ENCODE results near the gene TAF15.

TAF15 gene

GRCh38 chr17:35808962-35809854 is at the start of gene TAF15:
TAF15 (plus strand) TSS chr17:35809484; CDS start chr17:35809570, 86 bp downstream.
- in situ Hi-C loops (cut with HindIII; ENCODE audit: low sequenced_read_pairs), result no loop called here

DNA sequence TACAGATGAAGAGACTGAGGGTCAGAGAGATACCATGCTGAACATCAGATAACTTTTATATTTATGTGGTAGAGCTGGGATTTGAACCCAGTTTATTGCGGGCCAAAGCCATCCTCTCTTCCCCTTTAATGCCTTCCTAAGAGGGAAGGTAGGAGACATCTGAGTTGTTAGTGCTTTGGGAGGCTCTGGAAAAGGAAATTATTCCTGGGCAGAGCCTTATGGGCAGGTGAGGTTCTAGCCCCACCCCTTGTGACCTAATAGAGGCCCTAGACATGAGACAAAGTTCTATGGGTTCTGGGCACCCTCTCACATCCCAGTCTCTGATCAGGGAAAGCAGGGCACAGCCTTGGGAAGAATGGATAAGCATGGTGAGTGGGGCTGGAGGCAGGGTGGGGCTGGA is 48.7 kb upstream of the TAF15 start, which contains the start of gene C17orf50:
C17orf50 (plus strand) TSS at position 301 of the 400 bp plus-strand sequence; CDS start at position 356, 55 bp downstream.
- in situ Hi-C loops (cut with HindIII; ENCODE audit: low sequenced_read_pairs), result no loop called here

- in situ Hi-C loops (cut with HindIII; ENCODE audit: low sequenced_read_pairs), result no loop called here
These were observed 47.7 kb upstream of the TAF15 start for GRCh38 chr17:35761601-35762000.

DNA sequence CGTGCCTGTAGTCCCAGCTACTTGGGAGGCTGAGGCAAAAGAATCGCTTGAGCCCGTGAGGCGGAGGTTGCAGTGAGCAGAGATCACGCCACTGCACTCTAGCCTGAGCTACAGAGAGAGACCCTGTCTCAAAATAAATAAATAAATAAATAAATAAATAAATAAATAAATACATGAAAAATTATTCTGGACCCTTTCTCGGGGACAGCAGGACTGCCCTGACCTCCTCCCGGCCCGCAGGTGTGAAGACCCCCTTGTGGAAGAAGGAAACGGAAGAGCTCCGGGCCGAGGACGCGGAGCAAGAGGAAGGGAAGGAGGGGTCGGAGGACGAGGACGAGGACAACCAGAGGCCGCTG is 45.5 kb upstream of the TAF15 start:
- in situ Hi-C loops (cut with HindIII; ENCODE audit: low sequenced_read_pairs), result no loop called here

DNA sequence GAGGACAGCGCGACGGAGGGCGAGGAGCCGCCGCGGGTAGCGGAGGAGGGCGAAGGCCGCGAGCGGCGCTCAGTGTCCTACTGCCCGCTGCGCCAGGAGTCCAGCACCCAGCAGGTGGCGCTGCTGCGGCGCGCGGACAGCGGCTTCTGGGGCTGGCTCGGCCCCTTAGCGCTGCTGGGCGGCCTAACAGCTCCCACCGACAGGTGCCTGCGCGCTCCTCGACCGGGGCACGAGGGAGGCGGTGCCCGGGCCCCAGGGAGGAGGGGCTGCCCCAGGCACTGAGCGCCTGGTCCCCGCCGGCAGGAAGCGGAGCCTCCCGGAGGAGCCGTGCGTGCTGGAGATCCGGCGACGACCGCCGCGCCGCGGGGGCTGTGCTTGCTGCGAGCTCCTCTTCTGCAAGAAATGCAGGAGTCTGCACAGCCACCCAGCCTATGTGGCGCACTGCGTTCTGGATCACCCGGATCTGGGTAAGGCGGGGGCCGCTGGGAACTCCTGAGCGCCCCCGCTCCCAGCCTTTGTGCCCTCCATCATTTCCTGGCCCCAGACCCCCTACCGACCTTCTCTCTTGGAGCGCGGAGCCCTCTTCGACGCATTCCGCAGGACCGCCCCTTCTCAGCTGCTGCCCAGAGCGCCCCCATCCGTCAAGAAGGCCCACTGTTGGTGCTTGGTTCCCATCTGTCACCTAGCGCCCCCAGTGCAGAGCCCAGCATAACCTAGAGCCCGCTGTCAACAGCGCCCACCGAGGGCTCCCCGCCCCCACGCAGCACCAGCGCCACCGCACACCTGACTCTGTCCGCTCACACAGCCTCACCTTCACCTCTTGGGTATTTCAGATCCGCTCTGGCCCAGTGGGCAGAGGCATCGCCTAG is 44.9 kb upstream of the TAF15 start:
- in situ Hi-C loops (cut with HindIII; ENCODE audit: low sequenced_read_pairs), result no loop called here

DNA sequence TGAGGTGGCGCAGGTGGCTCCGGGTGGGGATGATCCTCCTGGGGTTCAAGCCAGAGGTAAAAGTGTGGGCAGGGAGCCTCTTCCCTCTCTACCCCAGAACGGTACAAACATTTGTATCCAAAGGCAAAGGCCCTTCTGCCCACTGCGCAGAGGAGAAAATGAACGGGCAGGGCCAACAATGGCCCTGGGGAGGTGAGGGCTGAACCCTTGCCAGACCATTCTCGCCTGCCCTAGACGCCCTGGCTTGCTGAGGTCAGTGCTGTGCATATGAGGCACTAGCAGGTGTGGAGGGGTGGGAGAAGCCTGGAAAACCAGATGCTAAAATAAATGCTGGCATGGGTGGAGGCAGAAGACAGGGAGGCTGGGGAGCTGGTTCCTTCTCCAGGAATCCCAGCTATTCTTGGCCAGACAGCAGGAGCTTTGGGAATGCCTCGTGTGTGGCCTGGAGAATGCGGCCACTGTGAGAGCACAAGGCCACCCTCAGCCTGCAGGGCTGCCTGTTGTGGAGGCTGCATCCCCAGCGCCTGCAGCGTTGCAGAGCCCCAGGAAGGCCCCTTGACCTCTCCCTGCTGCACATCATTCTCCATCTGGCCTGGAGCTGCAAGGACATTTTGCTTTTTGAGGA is 44.1 kb upstream of the TAF15 start:
- in situ Hi-C loops (cut with HindIII; ENCODE audit: low sequenced_read_pairs), result no loop called here

DNA sequence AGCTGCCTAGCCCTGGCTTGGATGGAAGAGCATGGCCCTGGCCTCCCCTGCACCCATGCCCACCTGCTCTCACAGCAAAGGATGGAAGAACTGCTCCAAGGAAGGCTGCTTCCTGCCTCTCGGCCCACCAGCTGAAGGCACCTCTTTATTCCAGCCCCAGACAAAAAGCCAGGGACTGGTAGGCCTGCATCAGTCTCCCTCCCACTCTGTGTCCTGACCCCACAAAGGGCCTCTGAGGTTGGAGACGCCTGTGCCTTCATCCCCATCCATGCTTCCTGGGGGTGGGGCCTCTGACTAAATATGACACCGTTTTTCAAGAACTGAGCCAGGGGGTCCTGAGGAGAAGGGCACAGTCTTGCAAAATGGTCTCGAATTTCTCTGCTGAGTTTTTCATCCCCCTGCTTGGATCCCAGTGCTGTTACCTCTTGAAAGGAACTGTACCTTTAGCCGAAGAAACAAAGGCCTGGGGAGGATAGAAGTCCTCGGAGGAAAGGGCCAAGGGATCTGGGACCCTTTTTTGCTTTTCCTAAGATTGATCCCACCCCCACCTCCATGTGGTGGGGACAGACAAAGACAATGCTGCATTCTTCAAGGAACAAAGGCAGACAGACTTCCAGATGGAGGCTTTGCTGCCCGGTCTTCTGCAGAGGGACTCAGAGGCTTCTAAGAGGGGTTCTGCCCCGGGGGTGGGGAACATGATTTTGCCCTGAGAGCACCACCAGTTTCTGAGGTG is 43.4 kb upstream of the TAF15 start:
- in situ Hi-C loops (cut with HindIII; ENCODE audit: low sequenced_read_pairs), result no loop called here

DNA sequence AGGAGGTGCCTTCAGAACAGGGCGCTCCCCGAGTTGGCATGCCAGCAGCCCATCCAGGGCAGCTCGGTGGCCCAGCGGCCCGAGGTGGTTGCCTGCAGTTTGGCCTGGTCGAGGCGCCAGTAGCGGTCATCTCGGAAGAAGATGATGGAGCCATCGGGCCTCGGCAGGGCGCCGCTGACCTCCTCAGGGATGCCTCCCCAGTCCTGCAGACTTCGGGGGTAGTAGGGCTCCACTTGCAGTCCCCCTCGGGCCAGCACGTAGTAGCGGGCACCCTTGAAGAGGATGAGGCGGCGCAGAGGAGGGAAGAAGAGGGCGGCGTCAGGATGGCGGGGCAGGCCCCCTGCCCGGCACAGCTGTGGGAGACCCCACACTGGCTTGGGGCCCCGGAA is 42.8 kb upstream of the TAF15 start:
- in situ Hi-C loops (cut with HindIII; ENCODE audit: low sequenced_read_pairs), result no loop called here

DNA sequence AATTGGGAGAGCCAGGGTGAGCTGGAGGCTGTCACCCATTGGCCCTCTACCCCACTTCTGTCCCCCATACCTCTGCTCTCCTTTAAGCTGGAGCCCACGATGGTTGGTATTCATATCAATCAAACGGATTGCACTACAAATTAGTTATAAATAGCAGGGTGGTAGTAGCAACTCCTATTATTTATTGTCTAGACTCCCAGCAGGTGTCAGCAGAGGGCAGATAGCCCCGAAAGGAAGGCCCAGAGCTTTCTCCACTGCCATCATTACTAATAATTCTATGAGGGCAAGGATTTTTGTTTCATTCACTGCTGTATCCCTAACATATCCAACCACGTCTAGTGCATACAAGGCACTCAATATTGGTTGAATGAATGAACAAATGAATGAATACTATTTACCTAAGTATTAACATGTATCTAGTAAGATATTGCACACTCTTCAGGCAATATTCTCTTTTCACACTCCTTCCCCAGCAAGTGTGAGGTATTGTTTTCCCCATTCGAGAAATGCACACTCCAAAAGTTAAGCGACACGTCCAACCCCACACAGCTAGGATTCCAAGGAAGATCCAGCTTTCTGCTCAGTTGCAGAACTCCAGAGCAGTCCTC is 42.3 kb upstream of the TAF15 start:
- in situ Hi-C loops (cut with HindIII; ENCODE audit: low sequenced_read_pairs), result no loop called here

DNA sequence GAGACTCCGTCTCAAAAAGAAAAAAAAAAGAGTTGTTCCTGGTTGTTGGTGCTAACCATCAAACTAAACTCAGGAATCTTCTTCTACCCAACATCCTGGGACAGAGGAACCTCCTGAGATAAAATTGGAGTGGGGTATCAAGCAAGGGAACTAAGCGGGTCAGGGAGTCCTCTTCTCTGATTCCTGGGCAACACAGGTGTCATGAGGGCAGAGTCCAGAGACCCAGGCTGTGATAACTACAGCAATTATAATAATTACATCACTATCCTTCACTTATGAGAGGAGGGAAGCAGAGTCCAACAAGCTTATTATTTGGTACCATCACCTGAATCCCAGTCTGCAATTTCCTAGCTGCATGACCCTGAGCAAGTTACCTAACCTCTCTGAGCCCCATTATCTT is 40.5 kb upstream of the TAF15 start:
- in situ Hi-C loops (cut with HindIII; ENCODE audit: low sequenced_read_pairs), result no loop called here

DNA sequence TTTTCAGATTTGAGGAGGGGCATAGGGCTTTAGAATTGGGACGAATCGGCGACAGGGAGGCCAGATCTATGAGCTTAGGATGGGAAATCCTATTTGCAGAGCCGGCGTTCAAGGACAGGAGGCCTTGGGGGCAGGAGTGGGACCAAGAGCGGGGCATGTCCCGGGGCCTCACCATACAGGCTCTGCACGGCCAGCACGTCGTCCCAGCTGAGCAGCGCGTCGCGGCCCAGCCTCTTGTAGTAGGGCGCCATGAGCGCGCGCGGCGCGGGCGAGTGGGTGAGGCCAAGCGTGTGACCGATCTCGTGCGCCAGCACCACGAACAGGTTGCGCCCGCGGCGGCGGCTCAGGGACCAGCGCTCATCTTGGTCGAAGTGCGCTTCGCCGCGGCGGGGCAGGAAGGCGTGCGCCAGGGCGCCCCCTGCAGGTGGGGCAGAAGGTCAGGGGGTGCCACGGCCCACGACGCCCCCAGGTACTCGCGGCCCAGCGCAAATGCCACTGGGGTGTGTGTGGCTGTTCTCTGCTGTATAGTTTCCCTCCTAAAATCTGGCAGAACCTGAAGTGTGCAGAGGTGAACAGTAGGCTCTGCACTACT is 39.3 kb upstream of the TAF15 start:
- in situ Hi-C loops (cut with HindIII; ENCODE audit: low sequenced_read_pairs), result no loop called here

DNA sequence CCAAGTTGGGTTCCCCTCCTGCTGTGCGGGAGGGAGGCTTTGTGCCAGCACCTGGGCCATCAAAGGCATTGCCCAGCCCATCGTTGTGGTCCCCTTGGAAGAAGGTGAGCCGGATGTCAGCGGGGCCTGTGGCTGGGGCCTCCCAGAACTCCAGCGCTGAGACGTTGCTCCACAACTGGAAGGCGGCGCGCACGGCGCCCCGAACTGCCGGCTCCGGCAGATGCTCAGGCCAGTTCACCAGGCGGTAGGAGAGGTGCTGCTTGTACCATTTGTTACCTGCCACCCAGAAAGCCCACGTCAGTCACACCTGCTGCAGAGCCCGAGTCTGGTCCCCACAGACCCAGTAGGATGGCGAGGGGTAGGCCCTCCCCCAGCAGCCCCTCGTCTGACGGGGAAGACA is 36.2 kb upstream of the TAF15 start:
- in situ Hi-C loops (cut with HindIII; ENCODE audit: low sequenced_read_pairs), result no loop called here

DNA sequence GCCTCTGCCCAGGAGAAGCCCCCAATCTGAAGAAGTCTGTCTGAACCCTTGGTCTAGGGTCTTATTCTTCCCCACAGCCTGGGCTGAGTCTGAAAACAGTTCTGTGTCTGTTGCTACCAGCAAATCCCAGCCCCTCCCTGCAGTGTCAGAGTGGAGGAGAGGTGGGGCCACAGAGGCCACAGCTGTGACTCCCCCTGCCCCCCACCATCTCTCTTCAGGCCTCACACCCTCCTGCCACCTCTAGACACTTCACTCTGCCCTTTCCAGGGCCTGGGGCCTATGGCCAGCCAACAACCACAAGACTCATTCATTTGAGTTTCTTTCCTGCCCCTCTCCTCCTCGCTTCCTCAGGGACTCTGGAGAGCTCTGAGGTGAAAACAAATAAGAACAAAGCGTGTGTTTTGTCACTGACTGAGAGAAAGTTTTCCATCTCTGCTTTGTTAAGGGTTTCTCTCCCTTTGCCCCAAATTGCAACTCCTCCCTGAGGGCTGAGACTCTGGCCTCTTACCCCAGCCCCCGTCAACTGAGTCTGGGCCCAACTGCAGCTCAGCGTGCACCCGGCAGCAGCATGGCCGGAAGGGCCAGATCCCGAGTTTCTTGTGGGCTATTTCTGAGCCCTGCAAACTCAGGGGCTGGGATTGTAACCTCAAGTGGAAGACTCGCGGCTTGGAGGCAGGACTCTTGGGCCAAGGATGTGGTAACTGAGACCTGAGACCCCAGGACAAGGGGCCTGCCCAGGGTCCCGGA is 35.4 kb upstream of the TAF15 start:
- in situ Hi-C loops (cut with HindIII; ENCODE audit: low sequenced_read_pairs), result no loop called here

DNA sequence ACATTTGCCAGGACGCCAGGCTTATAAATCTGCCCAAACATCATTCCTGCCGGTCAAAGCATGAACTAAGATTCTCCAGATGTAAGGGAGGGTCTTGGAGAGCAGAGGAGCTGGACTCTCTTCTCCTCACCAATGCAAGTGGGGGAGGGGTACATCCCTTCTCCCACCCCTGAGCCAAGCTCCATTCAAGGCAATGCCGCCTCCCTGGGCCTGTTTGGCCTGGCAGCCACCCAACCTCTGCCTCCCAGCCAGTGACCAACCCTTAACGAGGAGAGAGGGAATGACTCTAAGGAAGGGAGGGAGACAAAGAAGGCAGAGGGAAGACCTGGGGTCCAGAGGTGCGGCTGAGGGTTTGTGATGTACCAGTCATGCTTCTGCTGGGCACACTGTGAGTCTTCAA is 34.8 kb upstream of the TAF15 start:
- in situ Hi-C loops (cut with HindIII; ENCODE audit: low sequenced_read_pairs), result no loop called here

GRCh38 chr17:35775039-35775438 is 34.2 kb upstream of the TAF15 start:
- in situ Hi-C loops (cut with HindIII; ENCODE audit: low sequenced_read_pairs), result no loop called here

DNA sequence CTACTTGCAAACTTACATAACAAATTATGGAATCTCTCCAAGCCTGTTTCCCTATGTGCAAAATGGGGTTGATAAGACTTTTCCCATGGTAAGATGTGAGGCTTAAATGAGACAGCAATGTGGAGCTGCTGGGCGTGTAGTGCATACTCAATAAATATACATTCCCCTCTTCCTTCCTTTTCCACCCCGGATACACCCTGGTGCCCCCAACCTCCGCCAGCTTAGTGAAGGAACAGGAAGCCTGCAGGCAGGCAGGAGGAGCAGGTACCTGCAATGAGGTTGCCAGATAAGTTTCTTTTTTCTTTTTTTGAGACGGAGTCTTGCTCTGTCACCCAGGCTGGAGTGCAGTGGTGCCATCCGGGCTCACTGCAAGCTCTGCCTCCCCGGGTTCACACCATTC is 33.7 kb upstream of the TAF15 start:
- in situ Hi-C loops (cut with HindIII; ENCODE audit: low sequenced_read_pairs), result no loop called here

DNA sequence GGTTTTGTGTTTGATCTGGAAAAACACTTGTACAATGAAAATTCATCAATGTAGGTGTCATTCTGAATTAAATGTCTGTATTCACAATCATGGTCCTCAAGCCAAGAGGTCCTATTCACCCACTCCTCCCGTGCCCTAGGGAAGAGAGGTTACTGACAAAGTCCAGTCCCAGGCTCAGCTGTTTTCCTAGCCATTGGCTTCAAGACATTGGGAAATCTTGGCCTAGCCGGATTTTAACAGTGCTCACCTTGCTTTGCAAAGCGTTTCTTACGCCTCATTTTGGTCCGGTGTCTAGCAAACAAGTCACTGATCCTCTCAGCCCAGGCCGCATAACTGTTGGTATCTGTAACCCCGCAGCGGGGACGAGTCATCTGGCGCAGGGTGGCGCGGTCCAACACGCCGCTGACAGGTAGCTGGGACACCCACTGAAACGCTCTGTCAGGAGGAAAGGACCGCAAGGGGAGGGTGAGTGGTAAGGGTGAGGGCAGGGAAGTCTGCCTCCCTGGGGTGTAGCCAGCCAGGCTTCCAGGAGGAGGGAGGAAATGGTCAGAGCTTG is 30.6 kb upstream of the TAF15 start:
- in situ Hi-C loops (cut with HindIII; ENCODE audit: low sequenced_read_pairs), result no loop called here

- in situ Hi-C loops (cut with HindIII; ENCODE audit: low sequenced_read_pairs), result no loop called here
These were observed 28.3 kb upstream of the TAF15 start for GRCh38 chr17:35780950-35781349.

GRCh38 chr17:35784895-35785294 is 24.4 kb upstream of the TAF15 start:
- in situ Hi-C loops (cut with HindIII; ENCODE audit: low sequenced_read_pairs), result no loop called here
